Daoy (cell line): ENCODE measurements around the gene ZSWIM1. TPM values are rescaled to one million over a fixed set of nuclear protein-coding genes. Genes with fewer than 3 reads are reported as not detected.

Experiments
- DNase-seq: peaks from one replicate; pipeline ENCODE4 v3.0.0-alpha.2; 2015; ENCODE audit warnings: low read depth
- total RNA-seq: library from RNA; depleted of rRNA; stranded (reverse); fragments of >200 nt; shearing (Covaris generic); gene quantifications from 2 replicates; pipeline ENCODE4 v1.2.3, GENCODE V29; 2014; rRNA removed

ZSWIM1 gene
- 5.9 and 6.8 TPM in 2 replicates for total RNA-seq

- DNase-seq = peak; percentile 99
These were observed at the start of gene ZSWIM1 for GRCh38 chr20:45880988-45881788. TSS of gene ZSWIM1 (plus strand) at chr20:45881227. CDS start at chr20:45882593, 1,366 bp downstream.

- no peak for DNase-seq
These were observed 48.4 kb upstream of the ZSWIM1 start for GRCh38 chr20:45832619-45833018.

GRCh38 chr20:45833030-45833882 is 47.8 kb upstream of the ZSWIM1 start, which contains the start of gene SNX21:
TSS of gene SNX21 (plus strand) at chr20:45833799. CDS start at chr20:45833920, 121 bp downstream.
- DNase-seq = peak; percentile 86

GRCh38 chr20:45833883-45834796 is 46.9 kb upstream of the ZSWIM1 start:
- peak; percentile 70 for DNase-seq

- no peak for DNase-seq
These were observed 46.2 kb upstream of the ZSWIM1 start for GRCh38 chr20:45834797-45835161.

GRCh38 chr20:45835329-45835765 is 45.7 kb upstream of the ZSWIM1 start:
- DNase-seq = no peak

- peak; percentile 38 for DNase-seq
These were observed 45.2 kb upstream of the ZSWIM1 start for GRCh38 chr20:45835825-45836224.

- no peak for DNase-seq
These were observed 44.2 kb upstream of the ZSWIM1 start for GRCh38 chr20:45836841-45837240.

GRCh38 chr20:45840700-45841198 is 40.3 kb upstream of the ZSWIM1 start:
- DNase-seq = no peak

- DNase-seq = no peak
These were observed 39.5 kb upstream of the ZSWIM1 start for GRCh38 chr20:45841407-45842129.

GRCh38 chr20:45842169-45842812 is 38.7 kb upstream of the ZSWIM1 start:
- DNase-seq = no peak

- no peak for DNase-seq
These were observed 37.5 kb upstream of the ZSWIM1 start for GRCh38 chr20:45843506-45843905.

GRCh38 chr20:45845452-45845851 is 35.6 kb upstream of the ZSWIM1 start:
- no peak for DNase-seq

- DNase-seq = no peak
These were observed 32.6 kb upstream of the ZSWIM1 start for GRCh38 chr20:45848421-45848820.

- no peak for DNase-seq
These were observed 32.0 kb upstream of the ZSWIM1 start for GRCh38 chr20:45848969-45849582.

- no peak for DNase-seq
These were observed 30.8 kb upstream of the ZSWIM1 start for GRCh38 chr20:45850238-45850637.

- DNase-seq = no peak
These were observed 30.1 kb upstream of the ZSWIM1 start for GRCh38 chr20:45850926-45851325.

GRCh38 chr20:45851501-45851900 is 29.5 kb upstream of the ZSWIM1 start:
- no peak for DNase-seq

GRCh38 chr20:45852326-45852725 is 28.7 kb upstream of the ZSWIM1 start:
- no peak for DNase-seq

- DNase-seq = no peak
These were observed 27.5 kb upstream of the ZSWIM1 start for GRCh38 chr20:45853484-45853883.
